Heart right ventricle (tissue), 16 donors: Measurements from ENCODE around the gene NEK7. TPM values are rescaled to one million over a fixed set of nuclear protein-coding genes. Genes with fewer than 3 reads are reported as not detected.

Experiments
- ATAC-seq, 8 donors: fragments of 200-7000 bp; cut with Tn5 transposase; one replicate each; pipeline ENCODE4 v1.9.1; 2020; ENCODE audit warnings: mild to moderate bottlenecking in 8 of 8, moderate library complexity in 8 of 8, moderate number of reproducible peaks in 1 of 8
- DNase-seq, 2 donors: peaks; one replicate each; pipeline ENCODE4 v3.0.0-alpha.2; 2020
- H3K27ac ChIP-seq, 10 donors: fragments of 200-600 bp; sonication (generic) in 2 of 10; one replicate each; pipeline versions ENCODE4 v1.5.0 to v1.8.0; 2020 to 2022; ENCODE audit warnings: mild to moderate bottlenecking in 3 of 10
- H3K27me3 ChIP-seq, 7 donors: fragments of 200-600 bp; one replicate each; pipeline ENCODE4 v1.8.0; 2021 to 2022; ENCODE audit warnings: mild to moderate bottlenecking in 2 of 7
- H3K36me3 ChIP-seq, 9 donors: fragments of 200-600 bp; sonication (generic) in 1 of 9; one replicate each; pipeline versions ENCODE4 v1.5.0 to v1.8.0; 2020 to 2022; ENCODE audit warnings: mild to moderate bottlenecking in 2 of 9
- H3K4me1 ChIP-seq, 9 donors: fragments of 200-600 bp; sonication (generic) in 1 of 9; one replicate each; pipeline versions ENCODE4 v1.5.0 to v1.8.0; 2020 to 2022; ENCODE audit warnings: mild to moderate bottlenecking in 4 of 9
- H3K4me3 ChIP-seq, 10 donors: fragments of 200-600 bp; sonication (generic) in 2 of 10; one replicate each; pipeline versions ENCODE4 v1.5.0 to v1.8.0; 2020 to 2022; ENCODE audit warnings: mild to moderate bottlenecking in 7 of 10, moderate library complexity in 2 of 10
- H3K9me3 ChIP-seq, 11 donors: fragments of 200-600 bp in 10 of 11; sonication (generic) in 2 of 11; one replicate each; pipeline versions ENCODE4 v1.5.0 to v1.8.0; 2013 to 2022; ENCODE audit warnings: mild to moderate bottlenecking in 2 of 11, control low read depth in 1 of 11, moderate library complexity in 1 of 11
- CTCF ChIP-seq, 9 donors: fragments of 200-600 bp; sonication (generic) in 2 of 9; IDR thresholded peaks; one replicate each; pipeline versions ENCODE4 v1.5.0 to v1.8.0; 2021 to 2022; ENCODE audit warnings: antibody characterized with exemption in 9 of 9, mild to moderate bottlenecking in 5 of 9, moderate library complexity in 1 of 9
- WGBS, 2 donors: extraction: QIAGEN DNeasy Blood & Tissue Kit; methylation state at CpG; one replicate each; pipeline ENCODE4 v1.1.7; 2013; ENCODE audit warnings: inconsistent platforms in 1 of 2; 5-methylcytosine and 5-hydroxymethylcytosine counted together
- intact Hi-C, 10 donors: fragments of 100-400 bp; cut with DNase I; formaldehyde crosslinking; loops; one replicate each; pipeline versions ENCODE4 v1.11.1 to v1.14.2; 2022
- polyA plus RNA-seq, 2 donors: library from polyadenylated mRNA; stranded (reverse); fragments of 200-250 nt; gene quantifications; one replicate each; pipeline ENCODE4 v1.2.3, GENCODE V29; 2013
- total RNA-seq, 10 donors: library from RNA; stranded (reverse); fragmentation: NEBNext Ultra II Directional in 3 of 10; extraction: Animal tissue kit (Norgen Biotek cat#: 25700) in 3 of 10; gene quantifications; one replicate each; pipeline versions ENCODE4 v1.2.1 to v1.2.4, GENCODE V29; 2021 to 2023
- donor health status: Arrhythmogenic right ventricular cardiomyopathy.
- donor health status: ischemic (EF 13 %, LVEDD 7.1; RV severe dilation, severe dysfunction).
- donor health status: healthy with polysubstance abuse.
- donor health status: DM: no; HTN: yes; CAD: no.
- donor health status: DM: no; HTN: no; CAD: no.
- donor health status: ischemic (EF 25% LVEDD 6.9; RV normal size, moderate dysfunction).
- donor health status: ischemic (EF 25% LVEDD 5.7; RV mildly dilated, moderate dysfunction).
- donor health status: healthy.
- donor health status: DM: yes; HTN: yes; CAD: no.
- donor health status: Ischemic cardiomyopathy.
- donor health status: ischemic (EF 35%, LVEDD 5.7; RV mildly dilated, moderate dysfunction).
- donor health status: nonischemic (EF 11% LVEDD 7.7; RV severe dilation, severe dysfunction).
- donor health status: DM: yes; HTN: yes; CAD: no.
- donor health status: PGD.
- donor health status: ischemic (EF 29% LVEDD 5.4; RV normal size, mild dysfunction).
- donor health status: nonischemic (EF 23%, LVEDD 6.1; RV moderate dilation, normal function).

Gene NEK7
- total and polyA plus RNA-seq, 12 donors: 57.3 to 279 (median 207) TPM

DNA sequence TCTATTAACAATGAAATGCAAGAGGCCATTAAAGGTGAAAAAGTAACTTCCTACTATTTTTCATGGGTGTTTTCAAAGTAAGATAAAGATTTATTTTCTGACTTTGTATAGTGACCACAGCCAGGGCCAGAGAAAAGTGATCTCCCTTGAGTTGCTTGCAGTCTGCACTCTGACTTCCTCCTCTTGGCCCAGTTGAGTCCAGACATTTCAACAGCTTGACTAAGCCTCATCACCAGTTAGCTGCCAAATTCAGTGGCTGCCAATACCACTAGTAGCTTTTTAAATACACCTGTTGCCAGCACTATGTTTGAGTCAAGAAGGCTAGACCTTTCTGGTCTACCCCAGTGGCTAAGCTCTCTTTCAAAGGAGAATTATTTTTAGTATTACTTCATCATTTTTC, 3.7 kb upstream of the NEK7 start:
- Histone ChIP-seq H3K4me3 (no peak overlapping the region), H3K27ac (peak overlapping the region in 5 of 10 donors; percentile 39 to 66 (median 57)), H3K9me3 (no peaks in the 10 kb centered on the region), H3K27me3 (no peaks in the 10 kb centered on the region), H3K36me3 (no peaks in the 10 kb centered on the region), H3K4me1 (peaks cover 0 to 52% (median 33%) of the 10 kb centered on the region in 9 donors)
- intact Hi-C loops: loop anchor here in 4 of 10 donors (5.0 to 10.0 kb wide), 6 partner anchors 56 to 142 kb away; no protein-coding TSS in a partner anchor
- DNase-seq: peak in 1 of 2 donors; percentile 80
- TF ChIP-seq CTCF (IDR thresholded peaks at IDR 0.05): no peak
- ATAC-seq: peak in 7 of 8 donors; percentile 16 to 65 (median 49)

GRCh38 chr1:198153804-198154203, 3.0 kb upstream of the NEK7 start:
- ATAC-seq (no peak), DNase-seq (no peak)
- WGBS, 2 donors: 34 to 52% methylated on average over 1 of the region's 1 CpG
- intact Hi-C loops: loop anchor here in 4 of 10 donors (5.0 to 10.0 kb wide), 6 partner anchors 57 to 141 kb away; no protein-coding TSS in a partner anchor
- H3K4me1 ChIP-seq: peaks cover 0 to 55% (median 38%) of the 10 kb centered on the region in 9 donors
- TF ChIP-seq CTCF (IDR thresholded peaks at IDR 0.05): no peak
- H3K9me3 ChIP-seq: no peaks in the 10 kb centered on the region
- no peaks in the 10 kb centered on the region for H3K36me3 ChIP-seq
- H3K27me3 ChIP-seq: no peaks in the 10 kb centered on the region
- no peak overlapping the region for H3K4me3 ChIP-seq
- peak overlapping the region in 6 of 10 donors; percentile 8 to 66 (median 55) for H3K27ac ChIP-seq

- 77 to 87% methylated on average over 5 of the region's 5 CpGs for WGBS, 2 donors
- DNase-seq: no peak
- peaks cover 0 to 65% (median 48%) of the 10 kb centered on the region in 9 donors for H3K4me1 ChIP-seq
Observed at GRCh38 chr1:198155253-198155652, 1.5 kb upstream of the NEK7 start.

DNA sequence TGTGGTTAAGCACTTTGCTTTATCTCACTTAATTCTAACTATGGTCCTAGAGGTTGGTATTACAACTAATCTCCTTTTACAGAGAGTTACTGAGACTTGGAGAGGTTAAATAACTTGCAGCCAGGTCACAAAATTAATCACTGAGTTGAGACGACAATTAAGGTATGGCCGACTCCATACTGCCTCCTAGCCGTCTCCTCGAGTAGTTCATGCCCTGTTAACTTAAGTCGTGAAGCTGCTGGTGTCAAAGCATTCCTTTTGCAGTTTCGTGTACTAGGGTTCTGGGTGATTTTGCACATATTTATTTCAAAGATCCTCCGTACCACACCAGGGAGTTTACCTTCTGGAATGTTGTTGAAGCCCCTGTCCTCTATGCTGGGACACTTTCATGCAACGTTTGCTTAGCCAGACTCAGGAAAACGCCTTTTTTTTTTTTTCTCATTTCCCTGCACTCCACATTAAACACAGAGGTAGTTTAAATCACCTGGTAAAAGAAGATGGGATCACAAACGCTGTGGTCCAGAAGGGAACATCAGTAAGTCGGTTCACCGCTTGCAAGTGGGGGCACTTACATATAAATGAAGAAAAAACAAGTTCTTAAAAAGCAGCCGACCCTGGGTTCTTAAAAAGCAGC, 570 bp upstream of the NEK7 start:
- Histone ChIP-seq H3K27me3 (no peaks in the 10 kb centered on the region), H3K4me1 (peaks cover 0 to 75% (median 55%) of the 10 kb centered on the region in 9 donors), H3K4me3 (peak overlapping the region; percentile 81 to 97 (median 92)), H3K36me3 (no peaks in the 10 kb centered on the region), H3K27ac (peak overlapping the region; percentile 94 to 100 (median 98)), H3K9me3 (no peaks in the 10 kb centered on the region)
- peak; percentile 28 to 56 for DNase-seq
- peak in 2 of 8 donors; percentile 20 to 21 for ATAC-seq
- peak; percentile 37 to 80 (median 70) for TF ChIP-seq CTCF (IDR thresholded peaks at IDR 0.05)
- intact Hi-C loops: loop anchor here in 8 of 10 donors (5.0 to 10.0 kb wide), 9 partner anchors 46 to 139 kb away; no protein-coding TSS in a partner anchor
- 4% methylated on average over 13 of the region's 13 CpGs for WGBS, 2 donors

More at GRCh38 chr1:198155253-198155652, 1.5 kb upstream of the NEK7 start:
- H3K36me3 ChIP-seq: no peaks in the 10 kb centered on the region
- intact Hi-C loops: loop anchor here in 8 of 10 donors (5.0 to 10.0 kb wide), 9 partner anchors 47 to 140 kb away; no protein-coding TSS in a partner anchor
- ATAC-seq: no peak
- H3K27ac ChIP-seq: no peak overlapping the region
- TF ChIP-seq CTCF (IDR thresholded peaks at IDR 0.05): no peak
- H3K27me3 ChIP-seq: no peaks in the 10 kb centered on the region
- no peaks in the 10 kb centered on the region for H3K9me3 ChIP-seq
- H3K4me3 ChIP-seq: no peak overlapping the region
